ENCODE data around the gene CDK14.

Gene CDK14

GRCh38 chr7:90688810-90689209 lies 92.7 kb downstream of the CDK14 start:
- no peak for DNase-seq

GRCh38 chr7:90689260-90689659 lies 93.1 kb downstream of the CDK14 start:
- DNase-seq, result no peak

- no peak for DNase-seq
Measured at GRCh38 chr7:90690159-90690858, 94.2 kb downstream of the CDK14 start.

GRCh38 chr7:90692396-90692795 lies 96.3 kb downstream of the CDK14 start:
- DNase-seq, result no peak

- no peak for DNase-seq
Measured at GRCh38 chr7:90692947-90693346, 96.8 kb downstream of the CDK14 start.

- DNase-seq, result no peak
Measured at GRCh38 chr7:90693939-90694338, 97.8 kb downstream of the CDK14 start.

GRCh38 chr7:90698616-90699015 lies 102.5 kb downstream of the CDK14 start:
- DNase-seq, result no peak

- DNase-seq, result no peak
Measured at GRCh38 chr7:90701021-90701420, 104.9 kb downstream of the CDK14 start.

- DNase-seq, result no peak
Measured at GRCh38 chr7:90701771-90702170, 105.7 kb downstream of the CDK14 start.

GRCh38 chr7:90705391-90706071 lies 109.4 kb downstream of the CDK14 start:
- no peak for DNase-seq

- no peak for DNase-seq
Measured at GRCh38 chr7:90706072-90706716, 110.1 kb downstream of the CDK14 start.

GRCh38 chr7:90708841-90709317 lies 112.8 kb downstream of the CDK14 start:
- DNase-seq, result no peak

GRCh38 chr7:90709501-90710465 lies 113.7 kb downstream of the CDK14 start:
- DNase-seq, result no peak

- DNase-seq, result no peak
Measured at GRCh38 chr7:90710466-90710850, 114.3 kb downstream of the CDK14 start.

- DNase-seq, result no peak
Measured at GRCh38 chr7:90713628-90714027, 117.5 kb downstream of the CDK14 start.

GRCh38 chr7:90715067-90715466 lies 118.9 kb downstream of the CDK14 start:
- no peak for DNase-seq

- no peak for DNase-seq
Measured at GRCh38 chr7:90717296-90718060, 121.4 kb downstream of the CDK14 start.

GRCh38 chr7:90719155-90719554 lies 123.0 kb downstream of the CDK14 start:
- DNase-seq, result no peak

- DNase-seq, result no peak
Measured at GRCh38 chr7:90720984-90721760, 125.1 kb downstream of the CDK14 start.

GRCh38 chr7:90721869-90722431 lies 125.8 kb downstream of the CDK14 start:
- no peak for DNase-seq

GRCh38 chr7:90723233-90723632 lies 127.1 kb downstream of the CDK14 start:
- no peak for DNase-seq

All from GOT3 (cell line).